Ovary (tissue), 3 donors: ENCODE data around the gene PRR30.

Experiments
- EP300 ChIP-seq: sonication (generic); formaldehyde crosslinking; IDR thresholded peaks from one replicate; pipeline ENCODE4 v1.6.1; 2017; ENCODE audit warnings: antibody characterized with exemption
- TF ChIP-seq, protein P1 (sequence below), 3 donors: fragments of 450-650 bp in 2 of 3; fragments of 200-600 bp in 1 of 3; IDR thresholded peaks; one replicate each; pipeline versions ENCODE4 v1.5.1 to v1.8.0; 2016 to 2022; ENCODE audit warnings: antibody characterized with exemption in 3 of 3, mild to moderate bottlenecking in 1 of 3
- donor health status: DM: no; HTN: no; CAD: no.

DNA sequence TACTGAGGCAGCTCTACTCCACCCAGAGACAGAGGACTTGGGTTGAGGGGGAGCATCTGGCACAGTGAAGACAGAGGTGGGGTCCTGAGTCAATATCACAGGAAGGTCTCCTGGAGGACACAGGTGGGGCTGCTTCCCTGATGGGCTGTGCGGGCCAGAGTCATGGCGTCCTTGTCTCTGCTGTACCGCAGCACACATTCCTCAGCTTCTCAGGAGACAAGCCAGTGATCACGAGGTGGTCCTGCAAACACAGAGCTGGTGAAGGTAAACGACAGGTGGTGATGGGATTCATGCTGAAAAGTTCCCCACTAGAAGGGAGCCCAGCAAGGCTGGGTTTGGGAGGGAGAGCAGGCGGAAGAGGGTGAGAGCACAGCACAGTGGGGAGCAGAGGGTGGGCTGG is 19.3 kb upstream of the PRR30 start:
- TF ChIP-seq, protein P1, sequence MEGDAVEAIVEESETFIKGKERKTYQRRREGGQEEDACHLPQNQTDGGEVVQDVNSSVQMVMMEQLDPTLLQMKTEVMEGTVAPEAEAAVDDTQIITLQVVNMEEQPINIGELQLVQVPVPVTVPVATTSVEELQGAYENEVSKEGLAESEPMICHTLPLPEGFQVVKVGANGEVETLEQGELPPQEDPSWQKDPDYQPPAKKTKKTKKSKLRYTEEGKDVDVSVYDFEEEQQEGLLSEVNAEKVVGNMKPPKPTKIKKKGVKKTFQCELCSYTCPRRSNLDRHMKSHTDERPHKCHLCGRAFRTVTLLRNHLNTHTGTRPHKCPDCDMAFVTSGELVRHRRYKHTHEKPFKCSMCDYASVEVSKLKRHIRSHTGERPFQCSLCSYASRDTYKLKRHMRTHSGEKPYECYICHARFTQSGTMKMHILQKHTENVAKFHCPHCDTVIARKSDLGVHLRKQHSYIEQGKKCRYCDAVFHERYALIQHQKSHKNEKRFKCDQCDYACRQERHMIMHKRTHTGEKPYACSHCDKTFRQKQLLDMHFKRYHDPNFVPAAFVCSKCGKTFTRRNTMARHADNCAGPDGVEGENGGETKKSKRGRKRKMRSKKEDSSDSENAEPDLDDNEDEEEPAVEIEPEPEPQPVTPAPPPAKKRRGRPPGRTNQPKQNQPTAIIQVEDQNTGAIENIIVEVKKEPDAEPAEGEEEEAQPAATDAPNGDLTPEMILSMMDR (IDR thresholded peaks at IDR 0.05): no peak
- no peak for TF ChIP-seq EP300
